Measurements from ENCODE around the gene HTT.

The HTT gene

DNA sequence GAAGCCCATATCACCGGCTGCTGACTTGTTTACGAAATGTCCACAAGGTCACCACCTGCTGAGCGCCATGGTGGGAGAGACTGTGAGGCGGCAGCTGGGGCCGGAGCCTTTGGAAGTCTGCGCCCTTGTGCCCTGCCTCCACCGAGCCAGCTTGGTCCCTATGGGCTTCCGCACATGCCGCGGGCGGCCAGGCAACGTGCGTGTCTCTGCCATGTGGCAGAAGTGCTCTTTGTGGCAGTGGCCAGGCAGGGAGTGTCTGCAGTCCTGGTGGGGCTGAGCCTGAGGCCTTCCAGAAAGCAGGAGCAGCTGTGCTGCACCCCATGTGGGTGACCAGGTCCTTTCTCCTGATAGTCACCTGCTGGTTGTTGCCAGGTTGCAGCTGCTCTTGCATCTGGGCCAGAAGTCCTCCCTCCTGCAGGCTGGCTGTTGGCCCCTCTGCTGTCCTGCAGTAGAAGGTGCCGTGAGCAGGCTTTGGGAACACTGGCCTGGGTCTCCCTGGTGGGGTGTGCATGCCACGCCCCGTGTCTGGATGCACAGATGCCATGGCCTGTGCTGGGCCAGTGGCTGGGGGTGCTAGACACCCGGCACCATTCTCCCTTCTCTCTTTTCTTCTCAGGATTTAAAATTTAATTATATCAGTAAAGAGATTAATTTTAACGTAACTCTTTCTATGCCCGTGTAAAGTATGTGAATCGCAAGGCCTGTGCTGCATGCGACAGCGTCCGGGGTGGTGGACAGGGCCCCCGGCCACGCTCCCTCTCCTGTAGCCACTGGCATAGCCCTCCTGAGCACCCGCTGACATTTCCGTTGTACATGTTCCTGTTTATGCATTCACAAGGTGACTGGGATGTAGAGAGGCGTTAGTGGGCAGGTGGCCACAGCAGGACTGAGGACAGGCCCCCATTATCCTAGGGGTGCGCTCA is 165.8 kb downstream of the HTT start:
- no peak for DNase-seq

GRCh38 chr4:3240936-3241522 is 166.5 kb downstream of the HTT start:
- DNase-seq = no peak

- DNase-seq = peak; percentile 91
Measured at GRCh38 chr4:3241898-3242524, 167.5 kb downstream of the HTT start.

- no peak for DNase-seq
Measured at GRCh38 chr4:3243136-3243780, 168.8 kb downstream of the HTT start.

- no peak for DNase-seq
Measured at GRCh38 chr4:3244002-3244401, 169.5 kb downstream of the HTT start.

- no peak for DNase-seq
Measured at GRCh38 chr4:3244747-3245146, 170.3 kb downstream of the HTT start.

- DNase-seq = no peak
Measured at GRCh38 chr4:3245676-3246075, 171.2 kb downstream of the HTT start.

- DNase-seq = no peak
Measured at GRCh38 chr4:3246458-3247398, 172.2 kb downstream of the HTT start.

GRCh38 chr4:3247399-3248177 is 173.1 kb downstream of the HTT start:
- DNase-seq = no peak

- DNase-seq = no peak
Measured at GRCh38 chr4:3248178-3248480, 173.6 kb downstream of the HTT start.

DNA sequence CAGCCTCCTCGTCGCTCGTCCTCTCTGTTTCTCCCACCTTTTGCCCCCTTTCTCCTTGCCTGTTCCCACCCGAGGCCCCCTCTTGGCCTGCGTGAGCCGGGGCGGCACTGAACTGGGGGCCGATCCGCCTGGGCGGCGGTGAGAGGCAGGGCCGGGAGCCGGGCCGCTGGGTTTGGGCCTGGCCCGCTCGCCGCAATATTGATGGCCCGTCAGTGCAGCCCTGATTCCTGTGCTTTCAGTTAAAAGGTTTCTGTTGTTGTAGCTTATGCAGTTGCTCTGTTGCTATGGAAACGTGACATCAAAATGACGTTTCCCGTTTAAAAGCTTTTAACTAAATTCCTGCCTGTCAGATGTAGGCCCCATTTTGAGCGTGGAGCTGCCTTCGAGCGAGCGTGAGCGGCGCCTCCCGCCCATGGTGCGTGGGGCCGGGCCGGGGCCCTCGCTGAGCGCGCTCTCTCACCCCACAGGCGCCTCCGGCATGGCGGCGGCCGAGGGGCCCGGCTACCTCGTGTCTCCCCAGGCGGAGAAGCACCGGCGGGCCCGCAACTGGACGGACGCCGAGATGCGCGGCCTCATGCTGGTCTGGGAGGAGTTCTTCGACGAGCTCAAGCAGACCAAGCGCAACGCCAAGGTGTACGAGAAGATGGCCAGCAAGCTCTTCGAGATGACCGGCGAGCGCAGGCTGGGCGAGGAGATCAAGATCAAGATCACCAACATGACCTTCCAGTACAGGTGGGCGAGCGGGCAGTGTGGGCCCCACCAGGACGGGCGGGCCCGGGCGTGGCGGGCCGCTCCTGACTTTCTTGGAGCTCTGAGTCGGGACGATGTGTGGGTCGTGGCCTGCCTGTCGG is 174.6 kb downstream of the HTT start, which contains the start of gene MSANTD1:
Gene MSANTD1, plus strand, starts transcription at position 349 of the 851 bp plus-strand sequence. Its CDS starts 64 bp downstream, at position 413.
- DNase-seq = peak; percentile 57

- peak; percentile 21 for DNase-seq
Measured at GRCh38 chr4:3249711-3250437, 175.4 kb downstream of the HTT start.

GRCh38 chr4:3250438-3250955 is 176.0 kb downstream of the HTT start:
- peak; percentile 23 for DNase-seq

DNA sequence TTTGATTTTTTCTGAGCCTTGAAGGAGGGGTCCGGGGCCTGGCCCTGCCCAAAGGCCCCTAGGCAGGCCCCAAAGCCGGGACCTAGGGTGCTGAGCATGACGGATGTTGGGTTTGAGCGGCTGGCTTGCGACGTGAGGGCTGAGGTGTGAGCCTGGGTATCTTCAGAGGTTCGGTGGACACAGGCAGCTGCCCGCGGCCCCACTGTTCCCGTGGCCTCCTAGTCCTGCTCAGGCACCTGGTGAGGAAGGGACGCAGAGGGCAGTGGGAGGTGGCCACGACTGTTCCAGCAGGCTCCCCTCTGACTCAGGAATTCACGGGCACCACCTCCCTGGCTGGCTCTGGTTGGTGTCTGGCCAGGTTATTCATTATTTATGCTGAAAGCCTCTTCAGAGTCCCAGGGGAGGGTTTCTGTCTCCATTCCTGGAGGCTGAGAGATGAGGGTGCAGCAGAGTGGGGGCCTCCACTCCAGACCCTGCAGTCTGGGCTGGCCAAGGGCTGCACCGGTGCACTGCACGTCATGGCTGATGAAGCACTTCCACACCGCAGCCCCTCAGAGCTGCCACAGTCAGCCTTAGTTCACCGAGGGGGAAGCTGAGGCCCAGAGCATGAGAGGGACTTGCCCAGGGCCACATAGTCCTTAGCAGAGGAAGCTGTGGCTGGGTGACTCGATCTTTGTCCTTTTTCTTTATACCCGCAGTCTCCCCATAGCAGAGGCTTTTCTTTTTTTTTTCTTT is 176.6 kb downstream of the HTT start:
- peak; percentile 14 for DNase-seq

DNA sequence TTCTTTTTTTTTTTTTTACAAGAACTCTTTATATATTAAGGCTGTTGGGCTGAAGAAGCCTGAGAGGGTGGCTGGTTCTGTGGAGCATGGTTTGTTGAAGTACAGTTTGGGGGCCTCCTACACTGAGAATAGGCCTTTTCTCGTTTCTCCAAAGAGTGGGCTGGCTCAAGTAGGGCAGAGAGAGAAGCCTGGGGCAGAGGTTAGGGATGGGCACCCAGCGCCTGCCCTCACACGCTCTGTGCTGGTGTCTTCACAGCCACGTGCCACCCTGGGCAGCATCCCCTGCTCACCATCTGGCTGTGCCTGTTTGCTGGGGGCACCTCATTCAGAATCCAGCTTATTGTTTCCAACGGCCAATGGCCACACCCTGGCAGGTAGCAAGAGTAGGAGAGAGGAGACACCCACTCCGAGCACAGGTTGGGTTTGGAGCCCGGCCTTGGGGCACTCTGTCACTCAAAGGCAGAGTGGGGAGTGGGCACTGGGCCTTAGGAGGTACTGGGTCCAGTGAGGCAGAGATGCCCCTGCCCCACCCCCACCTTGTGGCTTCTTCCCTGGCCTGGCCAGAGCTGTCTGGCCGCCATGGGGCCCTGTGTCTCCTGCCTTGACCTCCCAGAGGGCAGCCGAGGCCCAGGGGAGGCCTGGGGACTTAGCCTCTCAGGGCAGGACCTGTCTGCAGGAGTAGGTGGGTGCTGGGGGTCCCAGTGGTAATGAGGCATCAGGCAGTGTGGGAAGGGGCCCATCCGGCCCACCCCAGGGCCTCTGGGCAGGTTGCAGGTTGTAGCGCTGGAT is 177.4 kb downstream of the HTT start:
- peak; percentile 10 for DNase-seq

DNA sequence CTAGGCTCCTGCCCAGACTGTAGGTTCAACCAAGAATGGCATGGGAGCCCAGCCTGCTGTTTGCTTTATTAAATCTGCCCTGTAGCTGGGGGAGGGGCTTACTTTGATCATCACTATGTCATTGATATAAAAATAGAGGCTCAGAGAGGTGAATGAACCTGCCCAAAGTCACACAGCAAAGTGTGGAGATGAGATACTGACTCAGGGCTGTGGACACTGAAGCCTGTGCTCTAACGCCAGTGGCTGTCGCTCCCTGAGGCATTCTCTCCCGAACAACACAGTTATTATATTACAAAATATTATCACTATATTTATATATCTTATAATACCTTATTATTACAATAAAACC is 178.0 kb downstream of the HTT start:
- no peak for DNase-seq

- DNase-seq = peak; percentile 12
Measured at GRCh38 chr4:3252831-3253641, 178.6 kb downstream of the HTT start.

All from femur (tissue), 1 donor.